Measurements from ENCODE around the gene ZNF135. TPM values are rescaled to one million over a fixed set of nuclear protein-coding genes. Genes with fewer than 3 reads are reported as not detected.

Gene ZNF135
- total RNA-seq, 1 donor from 2014 or later = 3.8 TPM

DNA sequence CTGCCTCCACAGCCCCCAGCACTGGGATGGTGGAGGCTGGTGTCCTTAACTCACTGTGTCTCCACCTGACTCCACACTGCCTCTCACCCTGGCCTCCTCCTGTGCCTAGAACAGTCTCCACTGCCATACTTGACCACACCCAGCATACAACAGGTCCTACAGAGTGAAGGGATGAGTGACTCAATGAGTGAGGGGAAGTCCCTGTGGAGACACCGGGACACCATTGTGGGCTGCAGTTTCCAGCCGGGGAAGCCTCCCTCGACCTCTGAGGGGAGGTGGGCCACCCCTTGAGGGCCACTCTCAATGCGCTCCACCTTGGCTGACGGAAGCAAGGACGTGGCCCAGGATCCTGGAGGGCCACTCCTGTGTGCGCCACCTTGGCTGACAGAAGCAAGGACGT lies 2.8 kb upstream of the ZNF135 start:
- TF ChIP-seq, protein P1, sequence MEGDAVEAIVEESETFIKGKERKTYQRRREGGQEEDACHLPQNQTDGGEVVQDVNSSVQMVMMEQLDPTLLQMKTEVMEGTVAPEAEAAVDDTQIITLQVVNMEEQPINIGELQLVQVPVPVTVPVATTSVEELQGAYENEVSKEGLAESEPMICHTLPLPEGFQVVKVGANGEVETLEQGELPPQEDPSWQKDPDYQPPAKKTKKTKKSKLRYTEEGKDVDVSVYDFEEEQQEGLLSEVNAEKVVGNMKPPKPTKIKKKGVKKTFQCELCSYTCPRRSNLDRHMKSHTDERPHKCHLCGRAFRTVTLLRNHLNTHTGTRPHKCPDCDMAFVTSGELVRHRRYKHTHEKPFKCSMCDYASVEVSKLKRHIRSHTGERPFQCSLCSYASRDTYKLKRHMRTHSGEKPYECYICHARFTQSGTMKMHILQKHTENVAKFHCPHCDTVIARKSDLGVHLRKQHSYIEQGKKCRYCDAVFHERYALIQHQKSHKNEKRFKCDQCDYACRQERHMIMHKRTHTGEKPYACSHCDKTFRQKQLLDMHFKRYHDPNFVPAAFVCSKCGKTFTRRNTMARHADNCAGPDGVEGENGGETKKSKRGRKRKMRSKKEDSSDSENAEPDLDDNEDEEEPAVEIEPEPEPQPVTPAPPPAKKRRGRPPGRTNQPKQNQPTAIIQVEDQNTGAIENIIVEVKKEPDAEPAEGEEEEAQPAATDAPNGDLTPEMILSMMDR (IDR thresholded peaks at IDR 0.05; ENCODE audit: borderline replicate concordance) = no peak
- Histone ChIP-seq H3K27me3 (ENCODE audit: low read depth) (no peaks in the 10 kb centered on the region), H3K36me3 (no peaks in the 10 kb centered on the region), H3K4me1 (peaks cover 27% of the 10 kb centered on the region), H3K27ac (replicated peaks) (no peak overlapping the region), H3K4me3 (no peak overlapping the region), H3K9me3 (replicated peaks) (peaks cover 30% of the 10 kb centered on the region)
- intact Hi-C loops (cut with micrococcal nuclease) = no loop called here
- no peak for DNase-seq

DNA sequence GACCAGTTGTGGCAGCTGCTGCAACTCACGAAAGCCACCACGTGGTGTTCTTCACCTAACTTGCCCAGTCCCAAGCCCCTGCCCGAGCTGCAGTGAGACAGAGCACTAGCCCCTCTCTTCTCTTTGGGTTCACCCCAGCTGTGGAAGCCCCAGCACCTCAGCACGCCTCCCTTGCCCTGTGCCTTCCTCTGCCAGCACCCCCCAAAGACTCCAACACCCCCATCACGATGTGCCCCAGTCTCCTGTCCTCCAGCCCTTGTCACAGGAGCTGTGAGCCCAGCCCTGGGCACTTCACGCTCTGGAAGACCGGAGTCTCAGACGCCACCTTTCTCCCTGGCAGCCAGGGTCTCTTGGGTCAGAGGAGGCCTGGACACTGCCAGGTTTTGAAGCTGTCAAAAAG lies 2.2 kb upstream of the ZNF135 start:
- Histone ChIP-seq H3K9me3 (replicated peaks) (peaks cover 24% of the 10 kb centered on the region), H3K27me3 (ENCODE audit: low read depth) (no peaks in the 10 kb centered on the region), H3K27ac (replicated peaks) (no peak overlapping the region), H3K4me3 (no peak overlapping the region), H3K36me3 (no peaks in the 10 kb centered on the region), H3K4me1 (peaks cover 27% of the 10 kb centered on the region)
- intact Hi-C loops (cut with micrococcal nuclease) = no loop called here
- DNase-seq = no peak
- TF ChIP-seq, protein P1 (IDR thresholded peaks at IDR 0.05; ENCODE audit: borderline replicate concordance) = no peak

DNA sequence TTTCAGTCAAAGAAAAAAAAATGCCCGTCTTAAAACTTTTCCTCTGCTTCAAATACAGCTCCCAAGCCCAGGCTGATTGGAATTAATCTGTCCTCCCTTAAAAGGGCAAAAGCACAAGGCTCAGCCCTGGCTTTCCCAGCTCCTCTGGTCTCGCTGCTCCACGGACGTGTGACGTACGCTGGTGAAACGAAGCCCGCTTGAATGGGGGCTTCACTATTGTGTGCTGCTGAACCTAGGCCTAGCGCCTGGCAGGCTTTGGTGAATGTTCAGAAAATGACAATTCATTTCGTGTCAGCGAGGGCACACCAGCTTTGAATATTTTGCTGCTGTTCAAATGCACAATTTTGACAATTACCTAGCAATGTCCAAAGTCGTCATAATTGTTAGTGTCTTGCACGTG lies 615 bp upstream of the ZNF135 start:
- H3K27me3 ChIP-seq (ENCODE audit: low read depth) = no peaks in the 10 kb centered on the region
- H3K4me1 ChIP-seq = peaks cover 27% of the 10 kb centered on the region
- peaks cover 11% of the 10 kb centered on the region for H3K36me3 ChIP-seq
- peaks cover 29% of the 10 kb centered on the region for H3K9me3 ChIP-seq (replicated peaks)
- no peak for DNase-seq
- peak overlapping the region; percentile 99 for H3K27ac ChIP-seq (replicated peaks)
- peak overlapping the region; percentile 86 for H3K4me3 ChIP-seq
- TF ChIP-seq, protein P1 (IDR thresholded peaks at IDR 0.05; ENCODE audit: borderline replicate concordance) = no peak
- intact Hi-C loops (cut with micrococcal nuclease) = no loop called here

DNA sequence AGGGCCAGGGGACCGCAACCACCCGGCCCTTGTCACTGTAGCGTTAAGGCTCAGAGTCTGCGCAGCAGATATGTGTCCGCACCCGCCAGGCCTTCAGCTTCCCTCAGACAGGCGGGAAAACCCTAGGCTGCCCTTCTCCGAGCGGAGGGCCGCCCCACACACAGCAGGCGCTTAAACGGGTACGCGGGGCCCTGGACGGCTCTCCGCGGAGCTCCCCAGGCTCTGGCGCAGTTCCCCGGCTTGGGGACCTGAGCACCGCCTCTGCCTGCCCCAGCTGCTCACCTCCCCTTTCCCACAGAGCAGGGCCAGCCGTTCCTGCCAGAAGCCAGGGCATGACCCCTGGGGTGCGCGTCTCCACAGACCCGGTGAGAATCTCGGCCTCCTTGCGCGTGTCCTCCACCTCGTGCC lies 593 bp downstream of the ZNF135 start:
- peaks cover 41% of the 10 kb centered on the region for H3K9me3 ChIP-seq (replicated peaks)
- H3K4me1 ChIP-seq = peaks cover 21% of the 10 kb centered on the region
- peak overlapping the region; percentile 99 for H3K27ac ChIP-seq (replicated peaks)
- H3K4me3 ChIP-seq = peak overlapping the region; percentile 86
- H3K36me3 ChIP-seq = peaks cover 23% of the 10 kb centered on the region
- DNase-seq = no peak
- TF ChIP-seq, protein P1 (IDR thresholded peaks at IDR 0.05; ENCODE audit: borderline replicate concordance) = no peak
- H3K27me3 ChIP-seq (ENCODE audit: low read depth) = no peaks in the 10 kb centered on the region
- intact Hi-C loops (cut with micrococcal nuclease) = no loop called here

DNA sequence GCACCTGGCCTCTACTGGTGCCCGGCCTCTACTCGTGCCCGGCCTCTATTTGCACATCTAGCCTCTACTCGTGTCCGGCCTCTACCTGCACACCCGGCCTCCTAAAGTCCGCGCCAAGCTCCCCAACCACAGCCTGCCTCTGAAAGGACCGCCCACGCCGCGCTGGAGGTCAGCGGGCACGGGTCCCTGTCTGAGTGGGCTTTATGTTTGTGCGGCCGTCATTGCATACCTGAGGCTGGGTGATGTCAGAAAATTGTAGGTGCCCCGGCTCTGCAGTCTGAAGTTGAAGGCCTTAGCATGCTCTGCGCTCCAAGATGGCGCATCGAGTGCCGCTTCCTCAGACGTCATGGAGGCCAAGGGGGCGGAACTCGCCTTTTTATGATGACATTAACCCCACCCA lies 1.1 kb downstream of the ZNF135 start:
- H3K27ac ChIP-seq (replicated peaks) = peak overlapping the region; percentile 99
- TF ChIP-seq, protein P1 (IDR thresholded peaks at IDR 0.05; ENCODE audit: borderline replicate concordance) = no peak
- intact Hi-C loops (cut with micrococcal nuclease) = no loop called here
- peaks cover 28% of the 10 kb centered on the region for H3K36me3 ChIP-seq
- H3K27me3 ChIP-seq (ENCODE audit: low read depth) = no peaks in the 10 kb centered on the region
- no peak for DNase-seq
- peak overlapping the region; percentile 86 for H3K4me3 ChIP-seq
- peaks cover 46% of the 10 kb centered on the region for H3K9me3 ChIP-seq (replicated peaks)
- peaks cover 21% of the 10 kb centered on the region for H3K4me1 ChIP-seq

DNA sequence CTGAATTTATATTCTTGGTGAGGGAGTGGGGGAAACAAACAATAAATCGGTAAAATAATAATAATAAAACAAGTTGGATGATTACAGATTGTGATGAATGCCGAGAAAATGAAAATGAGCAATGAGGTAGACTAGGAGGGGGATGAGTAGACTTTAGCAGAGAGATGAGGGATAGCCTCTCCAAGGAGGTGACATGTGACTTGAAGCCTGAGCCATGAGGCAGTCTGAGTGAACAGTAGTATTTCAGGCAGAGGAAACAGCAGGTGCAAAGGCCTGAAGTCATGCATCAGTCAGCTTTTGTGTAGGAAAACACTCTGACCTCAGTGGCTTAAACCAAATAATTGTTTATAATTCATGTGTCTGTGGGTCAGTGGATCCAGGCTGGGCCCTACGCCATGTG lies 4.6 kb downstream of the ZNF135 start:
- H3K27ac ChIP-seq (replicated peaks) = no peak overlapping the region
- peaks cover 69% of the 10 kb centered on the region for H3K9me3 ChIP-seq (replicated peaks)
- intact Hi-C loops (cut with micrococcal nuclease) = no loop called here
- peaks cover 15% of the 10 kb centered on the region for H3K4me1 ChIP-seq
- H3K27me3 ChIP-seq (ENCODE audit: low read depth) = no peaks in the 10 kb centered on the region
- no peak for DNase-seq
- peaks cover 63% of the 10 kb centered on the region for H3K36me3 ChIP-seq
- TF ChIP-seq, protein P1 (IDR thresholded peaks at IDR 0.05; ENCODE audit: borderline replicate concordance) = no peak
- no peak overlapping the region for H3K4me3 ChIP-seq

Measured in left ventricle myocardium inferior (tissue), 1 donor.